ENCODE results near the gene MYO10. TPM values are rescaled to one million over a fixed set of nuclear protein-coding genes. Genes with fewer than 3 reads are reported as not detected.

Gene MYO10
- total and polyA plus RNA-seq, 3 experiments from 2014 or later = 0.11 to 0.18 TPM; not detected in 1

- Histone ChIP-seq H3K36me3 (ENCODE audit: insufficient read depth, low read length) (no peaks in the 10 kb centered on the region), H3K4me1 (ENCODE audit: insufficient read depth, low read length) (no peaks in the 10 kb centered on the region), H3K27ac (ENCODE audit: low read depth, low read length) (no peak overlapping the region), H3K9me3 (ENCODE audit: low read length) (no peaks in the 10 kb centered on the region), H3K27me3 (ENCODE audit: insufficient read depth, low read length, poor library complexity, severe bottlenecking) (no peaks in the 10 kb centered on the region), H3K4me3 (ENCODE audit: low read length) (no peak overlapping the region)
- Mint-ChIP-seq H3K4me1 (no peaks in the 10 kb centered on the region), H3K36me3 (no peaks in the 10 kb centered on the region), H3K4me3 (no peak overlapping the region), H3K27ac (no peak overlapping the region), H3K27me3 (peaks cover 0 to 2% of the 10 kb centered on the region in 2 donors), H3K9me3 (peaks cover 0 to 11% (median 6%) of the 10 kb centered on the region in 5 donors)
- ChIA-PET POLR2A (no interaction called here), CTCF (no interaction called here)
- DNase-seq = no peak
Observed at GRCh38 chr5:16856531-16856930, 79.6 kb downstream of the MYO10 start.

GRCh38 chr5:16855898-16856297 lies 80.2 kb downstream of the MYO10 start:
- no peak overlapping the region for H3K27ac Mint-ChIP-seq
- no peaks in the 10 kb centered on the region for H3K4me1 Mint-ChIP-seq
- Histone ChIP-seq H3K36me3 (ENCODE audit: insufficient read depth, low read length) (no peaks in the 10 kb centered on the region), H3K27ac (ENCODE audit: low read depth, low read length) (no peak overlapping the region), H3K9me3 (ENCODE audit: low read length) (no peaks in the 10 kb centered on the region), H3K27me3 (ENCODE audit: insufficient read depth, low read length, poor library complexity, severe bottlenecking) (no peaks in the 10 kb centered on the region), H3K4me3 (ENCODE audit: low read length) (no peak overlapping the region), H3K4me1 (ENCODE audit: insufficient read depth, low read length) (no peaks in the 10 kb centered on the region)
- H3K9me3 Mint-ChIP-seq = peaks cover 1 to 11% (median 6%) of the 10 kb centered on the region in 5 donors
- no peak for DNase-seq
- H3K36me3 Mint-ChIP-seq = no peaks in the 10 kb centered on the region
- H3K4me3 Mint-ChIP-seq = no peak overlapping the region
- peaks cover 0 to 2% of the 10 kb centered on the region in 2 donors for H3K27me3 Mint-ChIP-seq
- ChIA-PET POLR2A (no interaction called here), CTCF (interaction anchor here (0.9 kb wide), 1 partner anchor 10 kb away, joined by 3 read pairs; no protein-coding TSS in a partner anchor)

GRCh38 chr5:16855485-16855884 lies 80.6 kb downstream of the MYO10 start:
- H3K4me3 Mint-ChIP-seq = no peak overlapping the region
- POLR2A ChIA-PET = no interaction called here

GRCh38 chr5:16854351-16854750 lies 81.7 kb downstream of the MYO10 start:
- Mint-ChIP-seq H3K9me3 (peaks cover 1 to 10% (median 4%) of the 10 kb centered on the region in 5 donors), H3K36me3 (no peaks in the 10 kb centered on the region), H3K27ac (no peak overlapping the region), H3K4me1 (no peaks in the 10 kb centered on the region), H3K4me3 (no peak overlapping the region), H3K27me3 (peaks cover 0 to 2% of the 10 kb centered on the region in 2 donors)
- CTCF ChIA-PET = no interaction called here
- Histone ChIP-seq H3K27ac (ENCODE audit: low read depth, low read length) (no peak overlapping the region), H3K4me1 (ENCODE audit: insufficient read depth, low read length) (no peaks in the 10 kb centered on the region), H3K9me3 (ENCODE audit: low read length) (no peaks in the 10 kb centered on the region), H3K4me3 (ENCODE audit: low read length) (no peak overlapping the region), H3K27me3 (ENCODE audit: insufficient read depth, low read length, poor library complexity, severe bottlenecking) (no peaks in the 10 kb centered on the region), H3K36me3 (ENCODE audit: insufficient read depth, low read length) (no peaks in the 10 kb centered on the region)
- no peak for DNase-seq
- POLR2A ChIA-PET = no interaction called here

More at GRCh38 chr5:16855485-16855884, 80.6 kb downstream of the MYO10 start:
- Histone ChIP-seq H3K9me3 (ENCODE audit: low read length) (no peaks in the 10 kb centered on the region), H3K36me3 (ENCODE audit: insufficient read depth, low read length) (no peaks in the 10 kb centered on the region), H3K27me3 (ENCODE audit: insufficient read depth, low read length, poor library complexity, severe bottlenecking) (no peaks in the 10 kb centered on the region), H3K27ac (ENCODE audit: low read depth, low read length) (no peak overlapping the region), H3K4me3 (ENCODE audit: low read length) (no peak overlapping the region), H3K4me1 (ENCODE audit: insufficient read depth, low read length) (no peaks in the 10 kb centered on the region)
- CTCF ChIA-PET = interaction anchor here (0.9 kb wide), 1 partner anchor 10 kb away, joined by 3 read pairs; no protein-coding TSS in a partner anchor
- H3K9me3 Mint-ChIP-seq = peaks cover 1 to 11% (median 6%) of the 10 kb centered on the region in 5 donors
- no peaks in the 10 kb centered on the region for H3K36me3 Mint-ChIP-seq
- DNase-seq = no peak
- H3K4me1 Mint-ChIP-seq = no peaks in the 10 kb centered on the region
- H3K27me3 Mint-ChIP-seq = peaks cover 0 to 2% of the 10 kb centered on the region in 2 donors
- no peak overlapping the region for H3K27ac Mint-ChIP-seq

GRCh38 chr5:16853518-16853917 lies 82.6 kb downstream of the MYO10 start:
- no peak overlapping the region for H3K4me3 Mint-ChIP-seq
- no peak overlapping the region for H3K27ac ChIP-seq (ENCODE audit: low read depth, low read length)
- no peaks in the 10 kb centered on the region for H3K4me1 Mint-ChIP-seq
- no peaks in the 10 kb centered on the region for H3K27me3 ChIP-seq (ENCODE audit: insufficient read depth, low read length, poor library complexity, severe bottlenecking)
- POLR2A ChIA-PET = no interaction called here
- no peak for DNase-seq
- CTCF ChIA-PET = no interaction called here
- no peaks in the 10 kb centered on the region for H3K36me3 ChIP-seq (ENCODE audit: insufficient read depth, low read length)
- H3K27ac Mint-ChIP-seq = no peak overlapping the region
- H3K36me3 Mint-ChIP-seq = no peaks in the 10 kb centered on the region
- H3K4me3 ChIP-seq (ENCODE audit: low read length) = no peak overlapping the region
- peaks cover 0 to 6% (median 1%) of the 10 kb centered on the region in 5 donors for H3K9me3 Mint-ChIP-seq
- H3K9me3 ChIP-seq (ENCODE audit: low read length) = no peaks in the 10 kb centered on the region
- H3K27me3 Mint-ChIP-seq = peaks cover 0 to 2% of the 10 kb centered on the region in 2 donors
- no peaks in the 10 kb centered on the region for H3K4me1 ChIP-seq (ENCODE audit: insufficient read depth, low read length)

- Mint-ChIP-seq H3K4me1 (no peaks in the 10 kb centered on the region), H3K9me3 (peaks cover 0 to 1% (median 0%) of the 10 kb centered on the region in 5 donors), H3K27ac (no peak overlapping the region), H3K4me3 (no peak overlapping the region), H3K36me3 (no peaks in the 10 kb centered on the region), H3K27me3 (peaks cover 0 to 2% of the 10 kb centered on the region in 2 donors)
- Histone ChIP-seq H3K27me3 (ENCODE audit: insufficient read depth, low read length, poor library complexity, severe bottlenecking) (no peaks in the 10 kb centered on the region), H3K27ac (ENCODE audit: low read depth, low read length) (no peak overlapping the region), H3K36me3 (ENCODE audit: insufficient read depth, low read length) (no peaks in the 10 kb centered on the region), H3K9me3 (ENCODE audit: low read length) (no peaks in the 10 kb centered on the region), H3K4me3 (ENCODE audit: low read length) (no peak overlapping the region), H3K4me1 (ENCODE audit: insufficient read depth, low read length) (no peaks in the 10 kb centered on the region)
- POLR2A ChIA-PET = no interaction called here
- no peak for DNase-seq
- CTCF ChIA-PET = no interaction called here
Observed at GRCh38 chr5:16852251-16853005, 83.7 kb downstream of the MYO10 start.

- POLR2A ChIA-PET = no interaction called here
- no peaks in the 10 kb centered on the region for H3K27me3 ChIP-seq (ENCODE audit: insufficient read depth, low read length, poor library complexity, severe bottlenecking)
- no peaks in the 10 kb centered on the region for H3K4me1 ChIP-seq (ENCODE audit: insufficient read depth, low read length)
- H3K27ac Mint-ChIP-seq = no peak overlapping the region
- CTCF ChIA-PET = no interaction called here
- no peaks in the 10 kb centered on the region for H3K36me3 ChIP-seq (ENCODE audit: insufficient read depth, low read length)
- no peak for DNase-seq
- no peak overlapping the region for H3K4me3 ChIP-seq (ENCODE audit: low read length)
- no peak overlapping the region for H3K4me3 Mint-ChIP-seq
- H3K36me3 Mint-ChIP-seq = no peaks in the 10 kb centered on the region
- H3K9me3 ChIP-seq (ENCODE audit: low read length) = no peaks in the 10 kb centered on the region
- no peaks in the 10 kb centered on the region for H3K4me1 Mint-ChIP-seq
- peaks cover 0 to 1% (median 0%) of the 10 kb centered on the region in 5 donors for H3K9me3 Mint-ChIP-seq
- H3K27me3 Mint-ChIP-seq = peaks cover 0 to 2% of the 10 kb centered on the region in 2 donors
- H3K27ac ChIP-seq (ENCODE audit: low read depth, low read length) = no peak overlapping the region
Observed at GRCh38 chr5:16849775-16850174, 86.3 kb downstream of the MYO10 start.

- Mint-ChIP-seq H3K27ac (no peak overlapping the region), H3K27me3 (peaks cover 0 to under 1% of the 10 kb centered on the region in 2 donors), H3K4me1 (no peaks in the 10 kb centered on the region), H3K4me3 (no peak overlapping the region), H3K9me3 (peaks cover 0 to 1% (median 0%) of the 10 kb centered on the region in 5 donors), H3K36me3 (no peaks in the 10 kb centered on the region)
- ChIA-PET CTCF (no interaction called here), POLR2A (no interaction called here)
- no peaks in the 10 kb centered on the region for H3K27me3 ChIP-seq (ENCODE audit: insufficient read depth, low read length, poor library complexity, severe bottlenecking)
- H3K4me1 ChIP-seq (ENCODE audit: insufficient read depth, low read length) = no peaks in the 10 kb centered on the region
- H3K27ac ChIP-seq (ENCODE audit: low read depth, low read length) = no peak overlapping the region
- no peak for DNase-seq
- no peak overlapping the region for H3K4me3 ChIP-seq (ENCODE audit: low read length)
- H3K36me3 ChIP-seq (ENCODE audit: insufficient read depth, low read length) = no peaks in the 10 kb centered on the region
- no peaks in the 10 kb centered on the region for H3K9me3 ChIP-seq (ENCODE audit: low read length)
Observed at GRCh38 chr5:16849181-16849580, 86.9 kb downstream of the MYO10 start.
